Activated T-helper 2 cell treated with anti-CD3 and anti-CD28 coated beads, Interferon-gamma antibody, Interleukin-2, Interleukin-4, amounts not matched to agents 10 μg/mL and 5 μg/mL and 100 μg/mL, durations not matched to agents 14 hours and 24 hours and 36 hours (primary cell): Measurements from ENCODE around the gene PHRF1. TPM values are rescaled to one million over a fixed set of nuclear protein-coding genes. Genes with fewer than 3 reads are reported as not detected.
A peak's percentile ranks its signal among the peaks of the same experiment; 100 is the strongest.

Experiments
- DNase-seq: peaks from one replicate; pipeline ENCODE4 v3.0.0; 2021; ENCODE audit warnings: low spot score
- H3K27ac Mint-ChIP-seq: one replicate; pipeline ENCODE4 v1.8.0; 2021; ENCODE audit warnings: mixed read lengths
- H3K27me3 Mint-ChIP-seq: one replicate; pipeline ENCODE4 v1.8.0; 2021; ENCODE audit warnings: low read depth, mixed read lengths
- H3K36me3 Mint-ChIP-seq: one replicate; pipeline ENCODE4 v1.8.0; 2021; ENCODE audit warnings: low read depth, mixed read lengths
- H3K4me1 Mint-ChIP-seq: one replicate; pipeline ENCODE4 v1.8.0; 2021; ENCODE audit warnings: low read depth, mixed read lengths
- H3K4me3 Mint-ChIP-seq: one replicate; pipeline ENCODE4 v1.8.0; 2021; ENCODE audit warnings: low read depth, mild to moderate bottlenecking, moderate library complexity, mixed read lengths
- H3K9me3 Mint-ChIP-seq: one replicate; pipeline ENCODE4 v1.8.0; 2021; ENCODE audit warnings: mixed read lengths
- intact Hi-C: fragments of 100-400 bp; cut with micrococcal nuclease; formaldehyde crosslinking; loops from one replicate; pipeline ENCODE4 v1.15.1; 2023
- total RNA-seq: library from RNA; stranded (reverse); gene quantifications from 2 replicates; pipeline ENCODE4 v1.2.3, GENCODE V29; 2022

PHRF1 gene
- total RNA-seq, 1 donor from 2014 or later: 54.0 TPM

DNA sequence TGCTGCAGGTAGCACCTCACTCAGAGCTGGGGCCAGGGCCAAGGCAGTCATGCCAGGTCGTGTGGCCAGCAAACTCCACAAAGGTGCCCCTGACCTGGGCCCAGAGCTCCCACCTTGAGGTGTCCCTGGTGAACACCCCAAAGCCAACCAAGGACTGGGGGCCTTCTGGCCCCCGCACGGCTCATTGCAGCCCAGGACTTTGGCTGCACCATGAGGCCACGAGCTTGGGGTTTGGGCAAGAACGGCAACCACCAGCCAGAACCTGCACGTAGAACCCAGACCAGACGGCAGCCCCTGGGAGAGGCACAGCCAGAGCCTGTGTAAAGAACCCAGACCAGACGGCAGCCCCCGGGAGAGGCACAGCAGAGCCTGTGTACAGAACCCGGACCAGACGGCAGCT, 31.1 kb upstream of the PHRF1 start:
- no peaks in the 10 kb centered on the region for H3K4me1 Mint-ChIP-seq
- no peaks in the 10 kb centered on the region for H3K36me3 Mint-ChIP-seq
- intact Hi-C loops: no loop called here
- no peak for DNase-seq
- no peaks in the 10 kb centered on the region for H3K9me3 Mint-ChIP-seq
- no peak overlapping the region for H3K27ac Mint-ChIP-seq
- H3K27me3 Mint-ChIP-seq: no peaks in the 10 kb centered on the region
- H3K4me3 Mint-ChIP-seq: no peak overlapping the region

DNA sequence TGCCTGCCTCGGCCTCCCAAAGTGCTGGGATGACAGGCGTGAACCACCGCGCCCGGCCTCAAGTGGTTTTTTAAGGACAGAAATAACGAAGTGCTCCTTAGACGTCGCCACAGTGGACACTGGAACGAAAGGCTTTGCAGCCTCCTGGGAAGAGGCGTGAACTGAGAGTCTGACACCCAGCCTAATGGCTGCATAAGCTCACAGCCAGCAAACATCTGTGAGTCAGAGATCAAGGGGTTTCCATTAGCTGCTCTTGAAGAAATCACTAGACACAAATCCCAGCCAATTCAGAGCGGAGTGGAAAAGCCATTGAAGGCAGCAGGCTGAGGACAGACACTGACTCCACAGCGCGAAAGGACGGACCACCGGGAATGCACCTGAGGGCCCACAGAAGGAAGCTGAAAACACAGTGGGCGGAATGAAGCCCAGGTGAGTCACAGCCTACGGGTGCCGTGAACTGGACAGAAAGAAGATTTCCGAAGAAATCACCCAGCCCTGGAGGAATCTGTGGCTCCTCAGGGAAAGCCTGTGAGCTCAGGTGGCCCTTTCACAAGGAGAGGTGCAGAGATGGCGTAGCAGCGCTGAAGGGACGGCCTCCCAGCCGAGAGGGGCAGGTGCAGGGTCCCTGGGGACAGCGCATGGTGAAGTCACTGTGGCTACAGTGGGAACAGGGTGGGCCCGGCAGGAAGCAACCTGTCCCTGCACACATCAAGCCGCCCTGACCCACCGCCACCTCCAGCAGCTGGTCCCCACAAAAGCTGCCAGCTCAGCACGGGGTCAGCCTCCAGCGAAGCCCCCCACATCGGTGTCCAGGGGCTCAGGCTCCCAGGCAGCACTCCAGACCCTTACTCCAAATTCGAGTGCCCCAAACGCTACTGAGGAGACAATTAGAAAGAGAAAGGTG, 27.3 kb upstream of the PHRF1 start:
- Mint-ChIP-seq H3K36me3 (no peaks in the 10 kb centered on the region), H3K4me3 (no peak overlapping the region), H3K27me3 (no peaks in the 10 kb centered on the region), H3K4me1 (no peaks in the 10 kb centered on the region), H3K27ac (no peak overlapping the region), H3K9me3 (no peaks in the 10 kb centered on the region)
- intact Hi-C loops: no loop called here
- no peak for DNase-seq

DNA sequence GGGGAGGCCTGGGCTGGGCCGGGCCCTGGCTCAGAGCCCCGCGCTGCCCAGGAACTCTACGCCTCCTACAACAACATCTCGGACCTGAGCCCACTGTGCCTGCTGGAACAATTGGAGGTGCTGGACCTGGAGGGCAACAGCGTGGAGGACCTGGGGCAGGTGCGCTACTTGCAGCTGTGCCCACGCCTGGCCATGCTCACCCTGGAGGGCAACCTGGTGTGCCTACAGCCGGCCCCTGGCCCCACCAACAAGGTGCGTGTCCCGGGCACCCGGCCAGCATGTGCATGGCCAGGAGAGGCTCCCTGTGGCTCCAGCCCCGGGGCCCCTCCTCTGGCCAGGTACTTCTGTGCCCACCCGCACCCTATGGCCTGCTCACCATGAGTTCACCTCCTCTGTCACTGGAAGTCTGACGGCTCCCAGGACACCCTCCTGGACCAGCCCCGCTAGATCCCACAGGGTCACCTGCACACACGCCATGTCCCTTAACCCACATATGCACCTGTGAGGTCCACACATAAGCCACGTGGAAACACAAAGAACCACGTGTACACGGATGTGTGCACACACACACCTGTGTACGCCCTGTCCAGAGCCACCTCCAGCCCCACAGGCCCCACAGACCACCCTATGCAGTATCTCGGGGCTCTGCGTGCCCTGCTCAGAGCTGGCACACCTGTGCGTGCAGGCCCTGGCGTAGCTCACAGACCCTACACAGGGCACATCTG, 26.1 kb upstream of the PHRF1 start:
- Mint-ChIP-seq H3K27me3 (no peaks in the 10 kb centered on the region), H3K27ac (no peak overlapping the region), H3K36me3 (no peaks in the 10 kb centered on the region), H3K9me3 (no peaks in the 10 kb centered on the region), H3K4me1 (no peaks in the 10 kb centered on the region), H3K4me3 (no peak overlapping the region)
- DNase-seq: no peak
- intact Hi-C loops: no loop called here

DNA sequence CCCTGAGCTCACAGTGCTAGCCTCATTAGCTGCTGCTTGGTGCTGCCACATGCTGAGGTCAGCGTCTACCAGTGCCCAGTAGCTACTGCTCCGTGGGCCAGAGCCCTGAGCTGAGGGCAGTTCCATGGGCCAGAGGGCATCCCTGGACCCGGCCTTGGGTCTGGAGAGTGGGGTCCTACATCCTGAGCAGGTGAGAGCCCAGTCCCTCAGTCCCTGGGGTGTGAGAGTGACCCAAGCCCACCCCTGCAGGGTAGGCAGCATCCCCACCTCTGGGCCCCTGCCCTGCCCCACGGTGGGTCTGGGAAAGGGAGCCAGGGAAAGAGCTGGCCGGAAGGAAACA, 25.6 kb upstream of the PHRF1 start:
- Mint-ChIP-seq H3K9me3 (no peaks in the 10 kb centered on the region), H3K4me1 (no peaks in the 10 kb centered on the region), H3K27ac (no peak overlapping the region), H3K36me3 (no peaks in the 10 kb centered on the region), H3K4me3 (no peak overlapping the region), H3K27me3 (no peaks in the 10 kb centered on the region)
- no peak for DNase-seq
- intact Hi-C loops: no loop called here

DNA sequence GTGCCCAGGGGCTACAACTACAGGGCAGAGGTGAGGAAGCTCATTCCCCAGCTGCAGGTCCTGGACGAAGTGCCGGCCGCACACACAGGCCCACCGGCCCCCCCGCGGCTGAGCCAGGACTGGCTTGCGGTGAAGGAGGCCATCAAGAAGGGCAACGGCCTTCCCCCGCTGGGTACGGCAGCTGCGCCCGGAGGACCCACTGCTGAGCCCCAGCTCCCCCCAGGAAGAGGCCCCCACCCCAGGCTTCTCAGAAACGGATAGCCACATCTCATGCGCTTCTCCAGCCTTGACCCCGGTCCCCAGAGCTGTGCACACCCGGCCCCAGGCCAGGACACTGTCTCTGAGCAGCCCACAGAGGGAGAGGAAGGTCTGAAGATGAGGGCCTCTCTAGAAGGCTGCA, 25.1 kb upstream of the PHRF1 start:
- Mint-ChIP-seq H3K4me1 (no peaks in the 10 kb centered on the region), H3K27ac (no peak overlapping the region), H3K9me3 (no peaks in the 10 kb centered on the region), H3K36me3 (no peaks in the 10 kb centered on the region), H3K4me3 (no peak overlapping the region), H3K27me3 (no peaks in the 10 kb centered on the region)
- DNase-seq: no peak
- intact Hi-C loops: no loop called here

DNA sequence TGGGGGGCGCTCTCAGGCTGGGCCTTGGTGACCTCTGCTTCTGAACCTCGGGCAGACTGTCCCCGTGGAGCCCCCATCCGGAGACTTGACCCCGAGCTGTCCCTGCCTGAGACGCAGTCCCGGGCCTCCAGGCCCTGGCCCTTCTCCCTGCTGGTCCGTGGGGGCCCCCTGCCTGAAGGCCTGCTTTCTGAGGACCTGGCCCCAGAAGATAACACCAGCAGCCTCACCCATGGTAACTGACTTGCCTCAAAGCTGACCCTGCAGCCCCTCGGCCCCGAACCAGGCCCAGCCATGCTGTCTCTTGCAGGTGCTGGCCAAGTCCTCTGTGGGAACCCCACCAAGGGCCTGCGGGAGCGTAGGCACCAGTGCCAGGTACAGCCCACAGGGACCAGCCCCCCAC, 24.7 kb upstream of the PHRF1 start:
- intact Hi-C loops: no loop called here

DNA sequence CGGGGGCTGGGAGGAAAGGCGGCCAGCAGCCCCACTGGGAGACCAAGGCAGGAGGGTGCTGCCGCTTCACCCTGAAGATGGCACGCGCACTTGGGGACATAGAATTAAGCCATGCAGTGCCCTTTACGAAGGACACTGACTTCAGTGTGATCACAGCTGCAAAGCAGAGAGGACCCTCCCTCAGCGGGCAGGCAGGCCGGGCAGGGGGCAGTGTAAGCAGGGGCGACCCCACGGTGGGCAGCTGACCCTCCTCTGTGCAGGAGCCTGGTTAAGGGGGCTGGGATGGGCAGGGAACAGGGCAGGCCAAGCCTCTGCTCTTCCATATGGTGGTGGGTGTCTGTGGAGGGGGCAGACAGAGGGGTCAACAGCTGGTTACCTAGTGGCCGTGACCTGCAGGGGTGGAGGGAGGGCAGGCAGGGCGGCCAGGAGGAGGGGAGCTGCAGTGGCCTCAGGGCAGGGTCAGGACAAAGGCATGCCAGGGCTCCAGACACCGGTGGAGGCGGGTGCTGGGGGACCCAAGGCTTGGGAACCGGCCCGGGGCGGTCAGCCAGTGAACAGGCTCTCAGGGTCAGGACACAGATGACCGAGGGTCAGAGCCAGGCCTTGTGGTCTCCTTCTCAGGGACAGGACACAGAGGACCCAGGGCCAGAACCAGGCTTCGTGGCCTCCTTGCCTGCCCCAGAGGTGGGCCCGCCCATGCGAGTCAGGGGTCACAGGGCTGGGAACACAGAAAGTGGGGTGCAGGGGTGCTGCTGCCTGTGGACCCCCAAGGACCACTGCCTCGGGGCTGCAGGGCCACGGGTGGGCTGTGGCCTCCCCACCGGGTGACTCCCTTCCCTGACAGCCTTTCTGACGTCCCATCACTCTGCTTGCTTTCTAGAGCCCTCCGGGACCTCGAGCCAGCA, 22.9 kb upstream of the PHRF1 start:
- Mint-ChIP-seq H3K4me1 (no peaks in the 10 kb centered on the region), H3K36me3 (no peaks in the 10 kb centered on the region), H3K9me3 (no peaks in the 10 kb centered on the region), H3K4me3 (no peak overlapping the region), H3K27me3 (peaks cover 15% of the 10 kb centered on the region), H3K27ac (no peak overlapping the region)
- intact Hi-C loops: no loop called here
- no peak for DNase-seq

More for the DNA sequence above, 24.7 kb upstream of the PHRF1 start:
- H3K4me1 Mint-ChIP-seq: no peaks in the 10 kb centered on the region
- H3K9me3 Mint-ChIP-seq: no peaks in the 10 kb centered on the region
- H3K27me3 Mint-ChIP-seq: peaks cover 4% of the 10 kb centered on the region
- no peak for DNase-seq
- no peak overlapping the region for H3K27ac Mint-ChIP-seq
- H3K4me3 Mint-ChIP-seq: no peak overlapping the region
- H3K36me3 Mint-ChIP-seq: no peaks in the 10 kb centered on the region

DNA sequence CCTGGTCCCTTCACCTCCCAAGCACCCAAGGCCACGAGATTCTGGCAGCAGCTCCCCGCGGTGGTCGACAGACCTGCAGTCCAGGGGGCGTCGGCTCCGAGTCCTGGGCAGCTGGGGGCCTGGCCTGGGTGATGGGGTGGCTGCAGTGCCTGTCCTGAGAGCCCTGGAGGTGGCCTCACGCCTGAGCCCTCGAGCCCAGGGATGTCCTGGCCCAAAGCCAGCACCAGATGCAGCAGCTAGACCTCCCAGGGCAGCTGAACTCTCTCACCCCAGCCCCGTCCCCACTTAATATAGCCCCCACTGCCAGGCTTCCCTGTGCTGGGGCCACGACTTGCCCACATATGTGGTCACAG, 22.3 kb upstream of the PHRF1 start:
- no peak for DNase-seq
- no peak overlapping the region for H3K27ac Mint-ChIP-seq
- no peak overlapping the region for H3K4me3 Mint-ChIP-seq
- no peaks in the 10 kb centered on the region for H3K9me3 Mint-ChIP-seq
- intact Hi-C loops: loop anchor here (2.0 kb wide), 1 partner anchor 17 kb away; the partner anchor contains the start of gene LRRC56
- peaks cover 17% of the 10 kb centered on the region for H3K27me3 Mint-ChIP-seq
- H3K36me3 Mint-ChIP-seq: no peaks in the 10 kb centered on the region
- no peaks in the 10 kb centered on the region for H3K4me1 Mint-ChIP-seq

DNA sequence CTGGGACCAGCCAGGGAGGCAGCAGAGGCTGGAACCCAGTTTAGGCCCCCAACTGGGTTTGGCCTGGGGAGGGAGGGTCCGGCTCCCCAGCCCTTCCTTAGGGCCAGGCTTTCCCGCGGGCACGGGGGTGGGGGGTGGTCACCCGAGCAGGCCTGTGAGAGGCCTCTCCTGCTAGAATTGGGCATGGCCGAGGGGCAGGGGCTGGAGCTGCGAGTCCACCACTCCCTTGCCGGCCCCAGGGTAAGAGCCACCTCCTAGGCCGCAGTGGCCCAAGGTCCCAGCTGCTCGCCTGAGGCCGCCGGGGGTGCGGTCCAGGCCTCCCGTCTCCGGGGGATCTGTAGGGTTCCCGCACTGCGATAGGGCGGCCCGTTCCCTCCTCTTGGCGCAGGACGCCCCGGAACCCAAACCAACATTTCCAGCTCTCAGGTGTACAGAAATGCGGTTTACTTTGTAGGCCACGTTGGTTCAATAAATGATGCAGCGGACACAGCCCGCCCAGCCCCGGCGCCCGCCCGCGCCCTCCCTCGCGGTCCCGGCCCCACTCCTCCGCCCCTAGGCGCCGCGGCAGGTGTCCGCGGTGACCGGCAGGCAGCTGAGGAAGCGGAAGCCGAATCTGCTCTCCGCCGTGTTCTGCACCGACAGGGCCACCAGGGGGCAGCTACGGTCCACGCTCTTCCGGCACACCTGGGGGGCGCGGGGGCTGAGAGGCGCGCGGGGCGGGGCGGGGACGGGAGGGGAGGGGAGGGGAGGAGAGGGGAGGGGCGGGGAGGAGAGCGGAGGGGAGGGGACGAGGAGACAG, 21.6 kb upstream of the PHRF1 start:
- no peaks in the 10 kb centered on the region for H3K4me1 Mint-ChIP-seq
- peak overlapping the region; percentile 42 for H3K4me3 Mint-ChIP-seq
- DNase-seq: peak; percentile 59
- intact Hi-C loops: loop anchor here (1.0 to 2.0 kb wide), 2 partner anchors 18 to 169 kb away; partner anchors contain the start of gene LRRC56
- H3K27ac Mint-ChIP-seq: no peak overlapping the region
- H3K36me3 Mint-ChIP-seq: no peaks in the 10 kb centered on the region
- no peaks in the 10 kb centered on the region for H3K9me3 Mint-ChIP-seq
- peaks cover 18% of the 10 kb centered on the region for H3K27me3 Mint-ChIP-seq

DNA sequence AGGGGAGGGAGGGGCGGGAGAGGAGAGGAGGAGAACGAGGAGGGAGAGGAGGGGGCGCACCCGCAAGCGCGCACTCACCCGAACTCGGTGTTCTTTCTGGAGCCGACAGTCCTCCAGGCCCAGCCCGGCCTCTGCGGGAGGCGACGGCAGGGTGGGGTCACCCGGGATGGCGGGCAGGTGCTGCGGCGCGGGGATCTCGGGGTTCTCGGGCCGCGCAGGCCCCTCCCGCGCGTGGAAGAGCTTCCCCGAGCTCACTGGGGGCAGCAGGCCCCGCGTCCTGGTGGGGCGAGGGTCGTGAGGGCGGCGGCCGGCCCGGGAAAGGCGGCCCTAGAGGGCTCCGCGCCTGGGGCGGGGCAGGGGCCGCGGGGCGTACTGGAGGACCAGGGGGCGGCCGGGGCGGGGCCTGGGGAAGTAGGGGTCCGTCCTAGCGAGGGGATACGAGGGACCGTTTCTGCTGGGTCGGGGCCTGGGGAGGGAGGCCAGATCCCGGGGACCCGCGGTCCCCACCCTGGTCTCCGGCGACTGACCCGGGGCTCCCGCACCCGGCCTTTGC, 21.0 kb upstream of the PHRF1 start:
- H3K36me3 Mint-ChIP-seq: no peaks in the 10 kb centered on the region
- intact Hi-C loops: loop anchor here (1.0 to 2.0 kb wide), 2 partner anchors 19 to 168 kb away; partner anchors contain the start of gene LRRC56
- H3K9me3 Mint-ChIP-seq: no peaks in the 10 kb centered on the region
- H3K4me1 Mint-ChIP-seq: peaks cover 4% of the 10 kb centered on the region
- no peak overlapping the region for H3K4me3 Mint-ChIP-seq
- peaks cover 18% of the 10 kb centered on the region for H3K27me3 Mint-ChIP-seq
- DNase-seq: no peak
- H3K27ac Mint-ChIP-seq: no peak overlapping the region

DNA sequence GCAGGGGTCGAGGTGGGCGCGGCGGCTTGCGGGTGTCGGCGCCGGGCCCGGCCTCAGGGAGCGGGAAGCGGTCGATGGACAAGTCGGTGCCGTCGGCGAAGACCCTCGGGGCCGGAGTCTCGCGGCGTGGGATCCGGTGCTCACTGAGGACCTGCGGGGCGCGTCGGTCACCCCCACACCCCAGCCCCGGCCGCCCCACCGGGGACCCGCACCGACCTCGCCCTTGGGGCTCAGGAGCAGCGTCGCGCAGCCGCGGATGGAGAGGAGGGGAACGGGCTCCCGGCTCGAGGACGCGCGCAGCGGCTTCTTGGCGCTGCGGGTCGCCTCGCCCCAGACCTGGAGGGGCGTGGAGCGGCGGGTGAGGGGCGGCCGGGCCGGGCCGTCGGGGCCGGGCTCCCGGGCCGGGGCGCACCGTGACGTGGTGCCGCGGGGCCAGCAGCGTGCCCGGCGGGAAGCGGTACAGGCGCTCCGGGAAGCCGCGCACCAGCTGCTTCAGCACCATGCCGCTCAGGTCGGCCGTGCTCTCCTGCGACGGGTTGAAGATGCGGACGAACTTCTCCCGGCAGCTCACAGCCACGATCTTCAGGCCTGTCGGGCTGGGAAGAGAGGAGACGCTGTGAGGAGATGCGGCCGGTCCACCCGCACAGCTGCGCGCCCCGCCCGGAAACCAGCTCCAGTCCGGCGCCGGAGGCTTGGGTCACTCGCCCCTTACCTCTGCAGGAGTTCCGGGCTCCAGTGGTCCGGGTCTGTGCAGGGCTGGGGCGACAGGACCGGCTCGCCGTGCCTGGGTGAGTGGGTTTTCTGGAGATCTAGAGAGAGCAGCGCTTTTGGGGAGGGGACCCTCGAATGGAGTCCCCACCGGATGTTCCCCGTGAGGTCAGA, 20.2 kb upstream of the PHRF1 start:
- no peak overlapping the region for H3K27ac Mint-ChIP-seq
- peaks cover 4% of the 10 kb centered on the region for H3K4me1 Mint-ChIP-seq
- no peaks in the 10 kb centered on the region for H3K36me3 Mint-ChIP-seq
- no peaks in the 10 kb centered on the region for H3K9me3 Mint-ChIP-seq
- DNase-seq: no peak
- H3K27me3 Mint-ChIP-seq: peaks cover 18% of the 10 kb centered on the region
- intact Hi-C loops: loop anchor here (1.0 to 2.0 kb wide), 2 partner anchors 19 to 167 kb away; partner anchors contain the start of gene LRRC56
- no peak overlapping the region for H3K4me3 Mint-ChIP-seq
